H9 (cell line): Measurements from ENCODE around the gene IGSF9. TPM values are rescaled to one million over a fixed set of nuclear protein-coding genes. Genes with fewer than 3 reads are reported as not detected.

Experiments used
- DNase-seq: peaks from one replicate; pipeline ENCODE4 v3.0.0-alpha.2; 2017
- H2AFZ ChIP-seq: one replicate; pipeline ENCODE4 v1.6.1; 2013; ENCODE audit warnings: mild to moderate bottlenecking, low read length, control low read depth, moderate library complexity
- H2AK5ac ChIP-seq: 2 replicates; pipeline ENCODE4 v1.6.1; 2013; ENCODE audit warnings: low read length, control low read depth, mixed read lengths; ENCODE audit not compliant: insufficient read length
- H2BK120ac ChIP-seq: one replicate; pipeline ENCODE4 v1.6.1; 2013; ENCODE audit warnings: low read depth, mild to moderate bottlenecking, low read length, control low read depth, inconsistent platforms; ENCODE audit not compliant: poor library complexity, severe bottlenecking
- H2BK12ac ChIP-seq: 2 replicates; pipeline ENCODE4 v1.6.1; 2013; ENCODE audit warnings: low read length, control low read depth, mixed read lengths, low read depth; ENCODE audit not compliant: insufficient read length
- H2BK15ac ChIP-seq: 2 replicates; pipeline ENCODE4 v1.6.1; 2013; ENCODE audit warnings: low read depth, low read length, control low read depth
- H2BK20ac ChIP-seq: one replicate; pipeline ENCODE4 v1.6.1; 2013; ENCODE audit warnings: low read depth, mild to moderate bottlenecking, low read length, control low read depth, inconsistent platforms; ENCODE audit not compliant: poor library complexity, severe bottlenecking
- H2BK5ac ChIP-seq: 2 replicates; pipeline ENCODE4 v1.6.1; 2013; ENCODE audit warnings: low read length, control low read depth, mixed read lengths; ENCODE audit not compliant: insufficient read length
- H3K14ac ChIP-seq: 2 replicates; pipeline ENCODE4 v1.6.1; 2013; ENCODE audit warnings: low read length, control low read depth; ENCODE audit not compliant: insufficient read depth
- H3K18ac ChIP-seq: 2 replicates; pipeline ENCODE4 v1.6.1; 2013; ENCODE audit warnings: low read depth, mild to moderate bottlenecking, mixed read lengths, low read length, control low read depth; ENCODE audit not compliant: insufficient read length
- H3K23ac ChIP-seq: 2 replicates; pipeline ENCODE4 v1.6.1; 2013; ENCODE audit warnings: low read length, control low read depth, mixed read lengths, low read depth; ENCODE audit not compliant: insufficient read length
- H3K23me2 ChIP-seq: 2 replicates; pipeline ENCODE4 v1.6.1; 2013; ENCODE audit warnings: low read depth, mild to moderate bottlenecking, mixed read lengths, low read length, control low read depth; ENCODE audit not compliant: insufficient read length, poor library complexity, severe bottlenecking
- H3K27ac ChIP-seq: 2 replicates; pipeline ENCODE4 v1.5.1; 2013; ENCODE audit warnings: low read length, control low read depth, mixed read lengths, low read depth; ENCODE audit not compliant: insufficient read length
- H3K27me3 ChIP-seq: 2 replicates; pipeline ENCODE4 v1.6.1; 2013; ENCODE audit warnings: low read length, control low read depth, inconsistent platforms; ENCODE audit not compliant: insufficient read depth
- H3K4ac ChIP-seq: 2 replicates; pipeline ENCODE4 v1.6.1; 2013; ENCODE audit warnings: low read depth, mild to moderate bottlenecking, control low read depth, inconsistent platforms, low read length, moderate library complexity
- H3K4me1 ChIP-seq: 2 replicates; pipeline ENCODE4 v1.6.1; 2013; ENCODE audit warnings: low read length, control low read depth, inconsistent platforms; ENCODE audit not compliant: insufficient read depth
- H3K4me2 ChIP-seq: 2 replicates; pipeline ENCODE4 v1.6.1; 2013; ENCODE audit warnings: low read length, control low read depth, mixed read lengths; ENCODE audit not compliant: insufficient read length, insufficient read depth
- H3K56ac ChIP-seq: 2 replicates; pipeline ENCODE4 v1.6.1; 2013; ENCODE audit warnings: low read depth, mild to moderate bottlenecking, mixed read lengths, low read length, control low read depth; ENCODE audit not compliant: insufficient read length
- H3K79me1 ChIP-seq: 2 replicates; pipeline ENCODE4 v1.6.1; 2013; ENCODE audit warnings: low read depth, mild to moderate bottlenecking, moderate library complexity, low read length, control low read depth, inconsistent platforms; ENCODE audit not compliant: insufficient read depth, poor library complexity, severe bottlenecking
- H3K79me2 ChIP-seq: 2 replicates; pipeline ENCODE4 v1.6.1; 2013; ENCODE audit warnings: low read length, control low read depth, inconsistent platforms; ENCODE audit not compliant: insufficient read depth
- H3K9ac ChIP-seq: 2 replicates; pipeline ENCODE4 v1.6.1; 2013; ENCODE audit warnings: low read length, control low read depth, mixed read lengths; ENCODE audit not compliant: insufficient read length; ENCODE audit errors: extremely low read depth
- H3K9me3 ChIP-seq: one replicate; pipeline ENCODE4 v1.6.1; 2013; ENCODE audit warnings: low read depth, low read length, inconsistent platforms; ENCODE audit not compliant: control insufficient read depth
- H3T11ph ChIP-seq: one replicate; pipeline ENCODE4 v1.6.1; 2013; ENCODE audit warnings: mild to moderate bottlenecking, low read length, control low read depth, inconsistent platforms
- H4K20me1 ChIP-seq: one replicate; pipeline ENCODE4 v1.6.1; 2013; ENCODE audit not compliant: control insufficient read depth, insufficient read length, insufficient read depth
- H4K5ac ChIP-seq: 2 replicates; pipeline ENCODE4 v1.6.1; 2013; ENCODE audit warnings: low read depth, mild to moderate bottlenecking, mixed read lengths, low read length, control low read depth; ENCODE audit not compliant: insufficient read length
- H4K8ac ChIP-seq: replicated peaks from 2 replicates; pipeline ENCODE4 v1.6.1; 2013; ENCODE audit warnings: low read length, control low read depth, mixed read lengths, low read depth; ENCODE audit not compliant: insufficient read length
- H4K91ac ChIP-seq: 2 replicates; pipeline ENCODE4 v1.6.1; 2013; ENCODE audit warnings: low read depth, mild to moderate bottlenecking, moderate library complexity, mixed read lengths, low read length, control low read depth; ENCODE audit not compliant: insufficient read length
- H3K27ac Mint-ChIP-seq, 3 experiments: 2 replicates in 2 of 3; 3 replicates in 1 of 3; pipeline ENCODE4 v1.8.0; 2020 to 2021; ENCODE audit warnings: mixed read lengths in 3 of 3, mild to moderate bottlenecking in 1 of 3, moderate library complexity in 1 of 3
- H3K27me3 Mint-ChIP-seq: 2 replicates; pipeline ENCODE4 v1.8.0; 2021; ENCODE audit warnings: low read depth, mild to moderate bottlenecking, moderate library complexity, mixed read lengths
- H3K36me3 Mint-ChIP-seq, 3 experiments: 2 replicates in 2 of 3; 3 replicates in 1 of 3; pipeline ENCODE4 v1.8.0; 2020 to 2021; ENCODE audit warnings: low read depth in 3 of 3, mixed read lengths in 3 of 3; ENCODE audit not compliant: insufficient read depth in 1 of 3
- H3K4me1 Mint-ChIP-seq, 2 experiments: 2 replicates each; pipeline ENCODE4 v1.8.0; 2020; ENCODE audit warnings: mixed read lengths in 2 of 2
- H3K4me3 Mint-ChIP-seq, 2 experiments: 2 replicates in 1 of 2; 3 replicates in 1 of 2; pipeline ENCODE4 v1.8.0; 2020 to 2021; ENCODE audit warnings: mild to moderate bottlenecking in 2 of 2, mixed read lengths in 2 of 2, moderate library complexity in 1 of 2
- H3K9me3 Mint-ChIP-seq, 2 experiments: 2 replicates in 1 of 2; 3 replicates in 1 of 2; pipeline ENCODE4 v1.8.0; 2020; ENCODE audit warnings: mild to moderate bottlenecking in 2 of 2, mixed read lengths in 2 of 2, moderate library complexity in 1 of 2
- WGBS: extraction: QIAGEN DNeasy Blood & Tissue Kit; methylation state at CpG from one replicate; pipeline ENCODE4 v1.1.7; 2013; ENCODE audit warnings: missing lambda C conversion rate, low lambda C conversion rate, mixed read lengths; ENCODE audit not compliant: insufficient read length; ENCODE audit errors: extremely low coverage; 5-methylcytosine and 5-hydroxymethylcytosine counted together
- total RNA-seq: library from RNA; stranded (reverse); gene quantifications from 2 replicates; pipeline ENCODE4 v1.2.1, GENCODE V29; 2021
- TF ChIP-seq, protein P1 (sequence below): fragments of 200-600 bp; sonication (generic); conservative IDR thresholded peaks from 3 replicates; pipeline ENCODE4 v1.8.0; 2021; ENCODE audit warnings: antibody characterized with exemption, mild to moderate bottlenecking

Gene IGSF9
- total RNA-seq, 1 experiment from 2014 or later: 11.3 TPM

DNA sequence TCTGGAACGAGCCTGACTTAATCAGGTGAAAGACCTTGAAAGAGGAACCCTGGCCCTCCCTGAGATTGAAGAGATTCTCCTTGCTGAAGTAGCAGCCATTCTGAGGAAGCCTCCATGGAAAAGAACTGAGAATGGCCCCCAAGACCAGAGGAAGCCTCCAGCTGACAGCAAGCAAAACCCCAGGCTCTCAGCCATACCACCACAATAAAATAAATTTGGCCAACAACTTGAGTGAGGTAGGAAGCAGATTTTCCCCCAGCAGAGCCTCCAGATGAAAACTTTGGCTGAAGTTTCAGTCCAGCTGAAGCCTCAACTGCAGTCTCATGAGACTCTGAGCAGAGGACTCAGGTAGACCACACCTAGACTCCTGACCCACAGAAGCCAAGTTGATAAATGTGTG lies 42.6 kb upstream of the IGSF9 start:
- Histone ChIP-seq H2BK20ac (no peak overlapping the region), H3K9ac (no peak overlapping the region), H3K23me2 (no peaks in the 10 kb centered on the region), H2AFZ (no peak overlapping the region), H4K8ac (no peak overlapping the region), H3K4ac (no peak overlapping the region), H3K4me1 (peaks cover 2% of the 10 kb centered on the region; the same call in 1 of the 2 replicates), H3K27me3 (no peaks in the 10 kb centered on the region), H4K5ac (no peak overlapping the region), H3K14ac (no peak overlapping the region), H2BK12ac (no peak overlapping the region), H3K27ac (no peak overlapping the region), H2AK5ac (no peak overlapping the region), H3K4me2 (no peak overlapping the region), H4K20me1 (no peaks in the 10 kb centered on the region), H2BK5ac (no peak overlapping the region), H3K23ac (no peak overlapping the region), H3K9me3 (no peaks in the 10 kb centered on the region), H2BK15ac (no peak overlapping the region), H3K79me1 (no peaks in the 10 kb centered on the region), H4K91ac (no peak overlapping the region), H3K18ac (no peak overlapping the region), H3K79me2 (no peaks in the 10 kb centered on the region), H3K56ac (no peak overlapping the region), H2BK120ac (no peak overlapping the region), H3T11ph (no peak overlapping the region)
- Mint-ChIP-seq H3K9me3 (no peaks in the 10 kb centered on the region), H3K36me3 (no peaks in the 10 kb centered on the region), H3K4me1 (peaks cover 12 to 13% of the 10 kb centered on the region in 2 experiments), H3K4me3 (no peak overlapping the region), H3K27ac (no peak overlapping the region), H3K27me3 (peaks cover 1% of the 10 kb centered on the region; the same call in 1 of the 2 replicates)
- TF ChIP-seq, protein P1, sequence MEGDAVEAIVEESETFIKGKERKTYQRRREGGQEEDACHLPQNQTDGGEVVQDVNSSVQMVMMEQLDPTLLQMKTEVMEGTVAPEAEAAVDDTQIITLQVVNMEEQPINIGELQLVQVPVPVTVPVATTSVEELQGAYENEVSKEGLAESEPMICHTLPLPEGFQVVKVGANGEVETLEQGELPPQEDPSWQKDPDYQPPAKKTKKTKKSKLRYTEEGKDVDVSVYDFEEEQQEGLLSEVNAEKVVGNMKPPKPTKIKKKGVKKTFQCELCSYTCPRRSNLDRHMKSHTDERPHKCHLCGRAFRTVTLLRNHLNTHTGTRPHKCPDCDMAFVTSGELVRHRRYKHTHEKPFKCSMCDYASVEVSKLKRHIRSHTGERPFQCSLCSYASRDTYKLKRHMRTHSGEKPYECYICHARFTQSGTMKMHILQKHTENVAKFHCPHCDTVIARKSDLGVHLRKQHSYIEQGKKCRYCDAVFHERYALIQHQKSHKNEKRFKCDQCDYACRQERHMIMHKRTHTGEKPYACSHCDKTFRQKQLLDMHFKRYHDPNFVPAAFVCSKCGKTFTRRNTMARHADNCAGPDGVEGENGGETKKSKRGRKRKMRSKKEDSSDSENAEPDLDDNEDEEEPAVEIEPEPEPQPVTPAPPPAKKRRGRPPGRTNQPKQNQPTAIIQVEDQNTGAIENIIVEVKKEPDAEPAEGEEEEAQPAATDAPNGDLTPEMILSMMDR: no peak
- no peak for DNase-seq
- no CpG with 5 or more reads among the region's 1 CpG for WGBS
